Mucosa of rectum (tissue), 2 donors: ENCODE results near the gene OPRM1.

Source experiments
- H3K27ac ChIP-seq, 2 donors: one replicate each; pipeline ENCODE4 v1.7.0; 2013; ENCODE audit warnings: inconsistent platforms in 2 of 2, low read depth in 2 of 2, low read length in 2 of 2
- H3K27me3 ChIP-seq, 2 donors: one replicate each; pipeline ENCODE4 v1.7.0; 2013; ENCODE audit warnings: low read length in 2 of 2; ENCODE audit not compliant: control insufficient read depth in 2 of 2, insufficient read depth in 2 of 2
- H3K36me3 ChIP-seq, 2 donors: one replicate each; pipeline ENCODE4 v1.7.0; 2013; ENCODE audit warnings: low read length in 2 of 2; ENCODE audit not compliant: control insufficient read depth in 2 of 2, insufficient read depth in 2 of 2
- H3K4me1 ChIP-seq, 2 donors: one replicate each; pipeline ENCODE4 v1.7.0; 2013; ENCODE audit warnings: low read length in 2 of 2, mild to moderate bottlenecking in 1 of 2; ENCODE audit not compliant: control insufficient read depth in 2 of 2, insufficient read depth in 2 of 2
- H3K4me3 ChIP-seq, 2 donors: one replicate each; pipeline ENCODE4 v1.7.0; 2013; ENCODE audit warnings: low read length in 2 of 2
- H3K9ac ChIP-seq, 2 donors: one replicate each; pipeline ENCODE4 v1.7.0; 2013; ENCODE audit warnings: low read length in 2 of 2, low read depth in 1 of 2, mild to moderate bottlenecking in 1 of 2
- H3K9me3 ChIP-seq, 2 donors: one replicate each; pipeline ENCODE4 v1.7.0; 2013; ENCODE audit warnings: low read length in 2 of 2; ENCODE audit not compliant: control insufficient read depth in 2 of 2
- donor health status: healthy.
- donor health status: Normal muscosa, but diverticular disease.

The OPRM1 gene

GRCh38 chr6:154111025-154111424 is 72.0 kb downstream of the OPRM1 start:
- Histone ChIP-seq H3K36me3 (no peaks in the 10 kb centered on the region), H3K4me3 (no peak overlapping the region), H3K9me3 (no peaks in the 10 kb centered on the region), H3K9ac (no peak overlapping the region), H3K4me1 (no peaks in the 10 kb centered on the region), H3K27me3 (no peaks in the 10 kb centered on the region), H3K27ac (no peak overlapping the region)

- H3K27ac ChIP-seq, result no peak overlapping the region
Measured at GRCh38 chr6:154112181-154112809, 73.3 kb downstream of the OPRM1 start.

GRCh38 chr6:154113392-154113791 is 74.4 kb downstream of the OPRM1 start:
- H3K36me3 ChIP-seq, result no peaks in the 10 kb centered on the region
- H3K4me1 ChIP-seq, result no peaks in the 10 kb centered on the region
- H3K9ac ChIP-seq, result no peak overlapping the region
- no peaks in the 10 kb centered on the region for H3K9me3 ChIP-seq
- no peaks in the 10 kb centered on the region for H3K27me3 ChIP-seq
- H3K27ac ChIP-seq, result no peak overlapping the region
- H3K4me3 ChIP-seq, result no peak overlapping the region

More at GRCh38 chr6:154112181-154112809, 73.3 kb downstream of the OPRM1 start:
- Histone ChIP-seq H3K4me3 (no peak overlapping the region), H3K9ac (no peak overlapping the region), H3K36me3 (no peaks in the 10 kb centered on the region), H3K4me1 (no peaks in the 10 kb centered on the region), H3K9me3 (no peaks in the 10 kb centered on the region), H3K27me3 (no peaks in the 10 kb centered on the region)

GRCh38 chr6:154117485-154117884 is 78.4 kb downstream of the OPRM1 start:
- Histone ChIP-seq H3K4me3 (no peak overlapping the region), H3K27me3 (no peaks in the 10 kb centered on the region), H3K36me3 (no peaks in the 10 kb centered on the region), H3K27ac (no peak overlapping the region), H3K9ac (no peak overlapping the region), H3K9me3 (no peaks in the 10 kb centered on the region), H3K4me1 (no peaks in the 10 kb centered on the region)

GRCh38 chr6:154122195-154122925 is 83.3 kb downstream of the OPRM1 start:
- H3K9me3 ChIP-seq, result no peaks in the 10 kb centered on the region
- no peak overlapping the region for H3K4me3 ChIP-seq
- no peaks in the 10 kb centered on the region for H3K4me1 ChIP-seq
- H3K27ac ChIP-seq, result no peak overlapping the region
- H3K27me3 ChIP-seq, result no peaks in the 10 kb centered on the region
- no peaks in the 10 kb centered on the region for H3K36me3 ChIP-seq
- H3K9ac ChIP-seq, result no peak overlapping the region

- H3K27ac ChIP-seq, result no peak overlapping the region
- no peaks in the 10 kb centered on the region for H3K4me1 ChIP-seq
Measured at GRCh38 chr6:154123155-154123956, 84.3 kb downstream of the OPRM1 start.

GRCh38 chr6:154125421-154125820 is 86.4 kb downstream of the OPRM1 start:
- Histone ChIP-seq H3K27ac (no peak overlapping the region), H3K9ac (no peak overlapping the region), H3K27me3 (no peaks in the 10 kb centered on the region), H3K9me3 (no peaks in the 10 kb centered on the region), H3K36me3 (no peaks in the 10 kb centered on the region), H3K4me3 (no peak overlapping the region), H3K4me1 (no peaks in the 10 kb centered on the region)

More at GRCh38 chr6:154123155-154123956, 84.3 kb downstream of the OPRM1 start:
- Histone ChIP-seq H3K4me3 (no peak overlapping the region), H3K9ac (no peak overlapping the region), H3K27me3 (no peaks in the 10 kb centered on the region), H3K36me3 (no peaks in the 10 kb centered on the region), H3K9me3 (no peaks in the 10 kb centered on the region)

- H3K4me3 ChIP-seq, result no peak overlapping the region
- H3K27me3 ChIP-seq, result no peaks in the 10 kb centered on the region
- H3K27ac ChIP-seq, result no peak overlapping the region
- no peaks in the 10 kb centered on the region for H3K36me3 ChIP-seq
- no peak overlapping the region for H3K9ac ChIP-seq
- no peaks in the 10 kb centered on the region for H3K9me3 ChIP-seq
- no peaks in the 10 kb centered on the region for H3K4me1 ChIP-seq
Measured at GRCh38 chr6:154127657-154128056, 88.6 kb downstream of the OPRM1 start.

- Histone ChIP-seq H3K4me3 (no peak overlapping the region), H3K36me3 (no peaks in the 10 kb centered on the region), H3K27me3 (no peaks in the 10 kb centered on the region)
Measured at GRCh38 chr6:154134471-154135147, 95.6 kb downstream of the OPRM1 start.

More at GRCh38 chr6:154134471-154135147, 95.6 kb downstream of the OPRM1 start:
- no peak overlapping the region for H3K27ac ChIP-seq
- no peaks in the 10 kb centered on the region for H3K9me3 ChIP-seq
- H3K9ac ChIP-seq, result no peak overlapping the region
- H3K4me1 ChIP-seq, result no peaks in the 10 kb centered on the region
